GM21786 (cell line): ENCODE results near the gene BCORL1.

ENCODE experiments used
- ATAC-seq: cut with Tn5 transposase; IDR thresholded peaks from one replicate; pipeline ENCODE4 v1.9.1; 2021; ENCODE audit not compliant: unreplicated experiment

Gene BCORL1

GRCh38 chrX:130013661-130014060 is 31.2 kb downstream of the BCORL1 start:
- no peak for ATAC-seq

DNA sequence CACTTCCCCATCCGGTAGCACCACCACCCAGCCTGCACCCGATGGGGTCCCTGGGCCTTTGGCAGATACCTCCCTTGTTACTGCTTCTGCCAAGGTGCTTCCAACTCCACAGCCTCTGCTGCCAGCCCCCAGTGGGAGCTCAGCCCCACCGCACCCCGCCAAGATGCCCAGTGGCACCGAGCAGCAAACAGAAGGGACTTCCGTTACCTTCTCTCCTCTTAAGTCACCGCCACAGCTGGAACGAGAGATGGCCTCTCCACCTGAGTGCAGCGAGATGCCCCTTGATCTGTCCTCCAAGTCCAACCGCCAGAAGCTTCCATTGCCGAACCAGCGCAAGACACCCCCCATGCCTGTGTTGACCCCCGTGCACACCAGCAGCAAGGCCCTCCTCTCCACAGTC is 31.9 kb downstream of the BCORL1 start:
- no peak for ATAC-seq

- no peak for ATAC-seq
Observed at GRCh38 chrX:130014770-130015169, 32.3 kb downstream of the BCORL1 start.

GRCh38 chrX:130015181-130015580 is 32.7 kb downstream of the BCORL1 start:
- no peak for ATAC-seq

- no peak for ATAC-seq
Observed at GRCh38 chrX:130018143-130018542, 35.7 kb downstream of the BCORL1 start.

GRCh38 chrX:130020661-130021324 is 38.4 kb downstream of the BCORL1 start:
- no peak for ATAC-seq

DNA sequence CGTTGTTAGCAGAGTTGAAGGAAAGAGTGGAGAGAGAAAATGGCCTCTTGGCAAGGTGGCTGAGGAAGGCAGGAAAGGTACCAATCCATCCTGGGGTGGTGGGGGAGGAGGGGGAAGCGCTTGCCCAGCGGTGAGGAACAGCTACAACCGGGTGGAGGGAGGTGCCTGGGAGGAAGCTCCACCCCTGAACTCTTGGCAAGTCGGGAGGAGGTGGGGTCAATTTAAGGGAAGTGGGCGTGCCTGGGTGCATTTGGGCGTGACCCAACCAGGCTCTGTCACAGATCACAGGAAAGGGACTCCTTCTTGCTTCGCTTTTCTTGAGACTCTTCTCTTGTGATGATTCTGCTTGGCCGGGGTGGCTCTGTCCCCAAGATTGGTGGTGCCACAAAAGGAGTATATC is 41.7 kb downstream of the BCORL1 start:
- peak; percentile 99 for ATAC-seq

GRCh38 chrX:130025256-130025655 is 42.8 kb downstream of the BCORL1 start:
- no peak for ATAC-seq

DNA sequence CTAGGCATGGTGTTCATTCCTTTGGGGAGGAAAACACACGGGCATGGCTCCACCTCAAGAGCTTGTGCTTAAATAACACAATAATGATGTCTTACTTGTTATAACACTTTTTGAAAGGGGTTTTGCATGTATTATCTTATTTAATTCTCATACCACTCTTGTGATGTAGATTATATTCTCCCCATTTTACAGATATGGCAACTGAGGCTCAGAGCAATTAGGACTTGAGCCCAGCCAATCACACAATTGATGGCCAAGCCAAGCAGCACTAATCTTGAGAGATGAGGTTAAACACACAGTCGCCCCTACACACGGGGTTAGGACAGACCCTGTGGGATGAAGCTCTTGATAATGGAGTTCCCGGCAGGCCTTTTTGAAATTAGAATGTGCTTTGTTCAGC is 45.1 kb downstream of the BCORL1 start:
- no peak for ATAC-seq

DNA sequence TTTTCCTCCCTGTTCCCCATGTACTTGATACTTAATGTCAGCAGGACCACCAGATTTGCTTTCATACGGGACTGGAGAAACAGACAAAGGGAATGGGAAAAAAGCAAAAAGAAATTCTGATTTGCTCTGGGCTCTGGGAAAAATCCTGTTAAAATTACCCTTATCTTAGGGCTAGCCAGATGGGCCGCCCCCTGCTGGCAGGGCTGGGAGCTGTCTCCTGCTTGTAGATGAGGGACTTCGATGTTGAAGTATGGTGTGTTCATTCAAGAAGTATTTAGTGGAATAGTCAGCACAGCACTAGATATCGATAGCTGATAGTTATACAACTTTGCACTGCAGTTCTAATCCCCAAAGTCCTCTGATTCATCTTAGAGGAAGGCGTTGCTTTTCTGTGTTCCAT is 45.8 kb downstream of the BCORL1 start:
- no peak for ATAC-seq

GRCh38 chrX:130030826-130031225 is 48.4 kb downstream of the BCORL1 start:
- ATAC-seq = no peak

- ATAC-seq = no peak
Observed at GRCh38 chrX:130032552-130032951, 50.1 kb downstream of the BCORL1 start.

DNA sequence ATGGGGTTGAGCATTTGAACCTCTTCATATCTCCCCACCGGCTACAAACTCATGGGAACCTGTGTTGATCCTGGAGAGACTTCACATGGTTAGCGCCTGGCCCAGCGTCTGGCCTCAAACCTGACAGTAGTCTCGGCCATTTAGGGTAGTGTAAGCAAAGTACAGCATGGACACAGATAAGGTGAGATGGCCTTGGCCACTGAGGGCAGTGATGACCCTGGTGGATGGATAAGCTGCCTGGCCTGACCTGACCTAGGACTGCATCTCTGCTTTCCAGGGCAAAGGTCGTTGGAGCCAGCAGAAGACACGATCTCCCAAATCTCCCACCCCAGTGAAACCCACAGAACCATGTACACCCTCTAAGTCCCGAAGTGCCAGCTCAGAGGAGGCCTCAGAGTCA is 51.7 kb downstream of the BCORL1 start:
- ATAC-seq = no peak

DNA sequence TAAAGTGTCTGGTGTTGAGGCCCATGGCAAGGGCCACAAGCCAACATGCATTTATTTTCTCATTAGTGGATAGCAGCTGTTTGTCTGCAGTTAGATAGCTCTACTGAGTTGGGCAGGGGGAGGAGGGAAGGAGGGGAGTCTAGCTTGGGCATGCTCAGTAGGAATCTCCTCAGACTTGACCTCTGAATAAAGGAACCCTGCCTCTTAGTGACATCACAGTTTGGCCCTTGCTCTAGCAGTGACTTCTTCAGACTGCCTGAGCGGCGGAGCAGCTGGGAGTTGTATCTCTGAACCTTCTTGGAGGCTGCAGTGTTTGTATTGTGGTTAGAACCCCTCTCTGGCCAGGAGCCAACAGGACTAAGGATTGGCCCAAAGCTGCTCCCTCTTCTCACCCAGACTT is 57.4 kb downstream of the BCORL1 start:
- no peak for ATAC-seq

- no peak for ATAC-seq
Observed at GRCh38 chrX:130047416-130047815, 65.0 kb downstream of the BCORL1 start.

DNA sequence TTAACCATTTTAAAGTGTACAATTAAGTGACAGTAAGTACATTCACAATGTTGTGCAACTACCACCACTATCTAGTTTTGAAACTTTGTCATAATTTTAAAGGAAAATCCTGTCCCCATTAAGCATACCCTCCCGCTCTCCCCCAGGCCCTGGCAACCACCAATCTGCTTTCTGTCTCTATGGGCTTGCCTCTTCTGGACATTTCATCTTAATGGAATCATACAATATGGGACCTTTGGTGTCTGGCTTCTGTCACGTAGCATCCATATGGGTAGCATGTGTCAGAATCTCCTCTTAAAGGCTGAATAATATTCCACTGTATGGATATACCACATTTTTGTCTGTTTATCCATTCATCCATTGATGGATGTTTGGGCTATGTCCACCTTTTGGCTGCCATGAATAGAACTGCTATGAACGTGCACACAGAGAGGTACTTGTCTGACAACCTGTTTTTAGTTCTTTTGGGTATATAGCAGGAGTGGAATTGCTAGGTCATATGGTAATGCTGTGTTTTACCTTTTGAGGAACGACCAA is 66.3 kb downstream of the BCORL1 start:
- no peak for ATAC-seq

DNA sequence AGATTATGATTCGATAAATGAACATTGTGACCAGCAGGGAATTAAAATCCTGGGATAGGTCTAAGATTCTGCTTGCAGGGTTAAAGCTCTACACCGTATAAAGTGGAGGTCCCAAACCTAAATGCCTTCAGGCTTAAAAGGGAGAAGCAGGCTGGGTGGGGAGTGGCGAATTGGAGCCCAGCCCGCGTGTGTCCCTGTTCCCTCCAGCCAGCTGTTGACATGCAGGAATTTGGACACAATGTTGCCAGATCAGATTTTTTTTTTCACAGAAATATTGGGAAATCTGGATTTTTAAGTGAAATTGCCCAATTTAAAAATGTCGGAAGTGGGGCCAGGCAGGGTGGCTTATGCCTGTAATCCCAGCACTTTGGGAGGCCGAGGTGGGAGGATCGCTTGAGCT is 67.4 kb downstream of the BCORL1 start:
- no peak for ATAC-seq

- no peak for ATAC-seq
Observed at GRCh38 chrX:130051176-130051845, 68.9 kb downstream of the BCORL1 start.

DNA sequence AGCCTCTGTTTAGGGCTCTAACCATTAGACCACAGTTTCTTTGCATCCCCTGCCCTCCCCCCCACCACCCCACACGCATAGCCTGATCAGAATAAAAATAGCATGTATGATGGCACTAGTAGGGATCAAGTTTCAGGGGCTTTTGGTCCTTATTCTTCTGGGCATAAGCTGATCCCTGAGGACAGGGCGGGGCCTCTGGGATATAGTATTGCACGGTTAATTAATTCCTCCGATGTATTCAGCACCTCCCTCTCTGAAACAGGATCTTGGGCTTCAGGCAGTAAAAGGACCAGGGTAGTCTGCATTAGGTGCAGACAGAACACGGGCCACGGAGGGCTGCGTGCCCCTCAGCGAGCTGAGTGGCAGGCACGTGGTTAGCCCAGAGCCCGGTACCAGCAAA is 70.8 kb downstream of the BCORL1 start:
- ATAC-seq = no peak

- no peak for ATAC-seq
Observed at GRCh38 chrX:130055103-130055502, 72.7 kb downstream of the BCORL1 start.

GRCh38 chrX:130055899-130056298 is 73.5 kb downstream of the BCORL1 start:
- ATAC-seq = no peak

DNA sequence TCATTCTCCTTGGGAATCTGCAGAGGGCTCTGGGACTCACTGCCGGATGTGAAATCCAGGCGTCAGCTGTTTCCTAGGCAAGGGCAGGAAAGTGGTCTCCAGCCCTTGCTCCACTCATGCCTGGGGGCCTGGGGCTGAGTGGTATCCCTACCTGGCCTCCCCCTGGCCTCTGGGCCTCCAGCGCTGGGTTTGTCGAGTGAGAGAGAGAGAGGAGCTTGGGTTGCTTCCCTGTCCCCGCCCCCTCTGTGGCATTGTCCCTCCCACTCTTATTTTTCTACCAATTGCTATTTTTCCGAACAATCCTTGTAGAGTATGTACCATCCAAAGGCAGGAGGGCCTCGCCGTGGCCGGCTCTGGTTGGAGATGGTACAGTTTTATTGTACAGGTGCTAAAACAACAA is 74.8 kb downstream of the BCORL1 start:
- ATAC-seq = no peak

DNA sequence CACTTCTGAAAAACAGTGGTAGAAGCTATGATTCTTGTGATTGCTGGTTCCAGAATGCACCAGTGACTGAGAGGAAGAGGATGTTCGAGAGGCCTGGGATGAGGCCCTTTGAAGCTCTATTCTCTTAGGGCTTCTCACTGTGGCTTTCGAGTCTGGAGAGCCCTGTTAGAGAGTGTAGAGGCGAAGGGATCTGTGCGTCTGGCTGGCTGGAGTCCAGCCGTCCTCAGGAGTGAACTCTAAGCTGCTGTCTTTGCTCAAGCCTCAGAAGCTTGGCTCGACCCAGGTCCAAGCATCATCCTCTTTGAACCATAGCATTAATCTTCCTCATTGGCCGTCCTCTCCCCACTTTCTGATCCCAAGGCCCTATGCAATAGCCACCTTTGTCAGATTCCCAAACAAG is 76.2 kb downstream of the BCORL1 start:
- ATAC-seq = no peak
